SH-SY5Y (cell line): ENCODE results near the gene FALEC.

Source experiments
- GATA2 ChIP-seq: IDR thresholded peaks from 2 replicates; pipeline ENCODE4 v1.6.1; 2011; ENCODE audit warnings: mild to moderate bottlenecking, low read depth, low read length
- GATA3 ChIP-seq: IDR thresholded peaks from 2 replicates; pipeline ENCODE4 v1.6.1; 2011; ENCODE audit warnings: low read depth, mild to moderate bottlenecking, low read length, moderate library complexity

The FALEC gene

DNA sequence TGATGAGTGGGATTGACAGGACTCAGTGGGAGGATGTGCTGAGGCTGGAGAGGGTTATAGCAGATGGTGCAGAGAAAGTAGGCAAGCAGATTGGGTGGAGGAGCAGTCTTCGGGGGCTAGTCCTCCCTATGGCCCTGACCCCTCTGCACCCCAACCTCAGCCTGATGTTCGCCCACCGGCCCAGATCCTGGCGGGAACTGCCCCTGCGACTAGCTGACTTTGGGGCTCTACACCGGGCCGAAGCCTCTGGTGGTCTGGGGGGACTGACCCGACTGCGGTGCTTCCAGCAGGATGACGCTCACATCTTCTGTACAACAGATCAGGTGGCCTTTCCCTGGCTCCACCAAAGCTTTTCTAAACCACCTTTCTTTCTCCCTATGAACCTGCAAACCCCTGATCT lies 17.2 kb upstream of the FALEC start:
- TF ChIP-seq GATA3 (no peak), GATA2 (no peak)

- TF ChIP-seq GATA3 (no peak), GATA2 (no peak)
Observed at GRCh38 chr1:150505431-150505830, 10.1 kb upstream of the FALEC start.

DNA sequence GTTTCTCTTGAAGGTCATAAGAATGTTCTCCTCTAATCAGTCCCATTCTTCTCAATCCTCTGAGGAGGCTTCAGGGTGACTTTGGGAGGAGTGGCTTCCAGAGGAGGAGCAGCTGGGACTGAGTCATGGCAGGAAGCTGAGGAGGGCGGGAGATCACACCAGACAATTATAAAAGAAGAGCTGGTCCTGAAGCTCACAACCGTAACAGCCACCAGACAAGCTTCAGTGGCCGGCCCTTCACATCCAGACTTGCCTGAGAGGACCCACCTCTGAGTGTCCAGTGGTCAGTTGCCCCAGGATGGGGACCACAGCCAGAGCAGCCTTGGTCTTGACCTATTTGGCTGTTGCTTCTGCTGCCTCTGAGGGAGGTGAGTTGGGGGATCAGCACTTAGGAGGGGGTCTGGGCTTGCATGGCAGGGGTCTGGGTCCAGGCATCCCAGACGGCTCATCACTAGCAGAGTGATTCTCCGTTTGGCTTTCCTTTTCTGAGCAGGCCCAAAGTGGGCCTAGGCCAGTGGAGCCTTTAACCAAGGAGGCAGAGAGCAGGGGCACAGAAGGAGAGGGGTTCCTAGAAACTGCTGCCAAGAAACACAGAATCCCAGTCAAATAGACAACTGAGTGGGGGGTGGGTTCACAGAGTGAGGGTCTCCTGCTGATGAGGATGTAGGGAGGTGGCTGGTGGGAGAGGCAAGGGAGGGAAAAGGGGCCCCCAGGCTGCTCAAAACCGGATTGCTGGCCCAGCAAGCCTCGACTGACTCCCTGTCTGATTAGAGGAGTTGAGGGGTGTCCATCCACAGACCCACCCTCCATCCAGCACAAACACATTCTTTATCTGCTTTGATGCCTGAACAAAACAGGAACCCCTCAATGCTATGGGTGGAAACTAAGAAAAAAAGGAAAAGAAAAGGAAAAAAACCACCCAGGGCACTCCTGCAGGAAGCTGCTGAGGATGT lies 7.4 kb upstream of the FALEC start, which contains the start of gene ECM1:
Gene ECM1, plus strand, starts transcription at position 198 of the 953 bp plus-strand sequence. Its CDS starts 101 bp downstream, at position 299.
- TF ChIP-seq GATA2, result no peak
- no peak for TF ChIP-seq GATA3

GRCh38 chr1:150508982-150509381 lies 6.6 kb upstream of the FALEC start:
- TF ChIP-seq GATA3, result no peak

GRCh38 chr1:150511551-150511950 lies 4.0 kb upstream of the FALEC start:
- no peak for TF ChIP-seq GATA2
- TF ChIP-seq GATA3, result no peak

GRCh38 chr1:150511985-150512660 lies 3.4 kb upstream of the FALEC start:
- TF ChIP-seq GATA2 (no peak), GATA3 (no peak)

DNA sequence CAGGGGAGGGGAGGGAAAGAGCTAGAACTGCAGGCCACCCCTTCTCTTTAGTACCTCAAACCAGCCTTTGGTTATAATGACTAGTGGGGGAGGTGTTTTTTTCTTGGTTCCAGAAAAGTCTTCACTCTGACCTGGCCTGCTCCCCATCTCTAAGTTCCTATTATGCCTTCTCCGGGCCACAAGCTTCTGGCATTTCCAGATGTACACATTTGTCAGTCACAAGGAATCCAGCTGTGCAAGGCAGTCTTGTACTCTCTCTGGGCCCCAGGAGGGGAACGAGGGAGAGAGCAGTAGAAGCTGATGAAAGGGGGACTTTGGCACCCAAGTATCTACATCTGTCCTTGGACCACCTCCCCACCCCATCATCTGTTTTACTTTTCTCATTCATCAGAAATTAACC lies 2.7 kb upstream of the FALEC start:
- TF ChIP-seq GATA3, result no peak
- no peak for TF ChIP-seq GATA2

- TF ChIP-seq GATA2 (no peak), GATA3 (no peak)
Observed at GRCh38 chr1:150513351-150513791, 2.2 kb upstream of the FALEC start.

DNA sequence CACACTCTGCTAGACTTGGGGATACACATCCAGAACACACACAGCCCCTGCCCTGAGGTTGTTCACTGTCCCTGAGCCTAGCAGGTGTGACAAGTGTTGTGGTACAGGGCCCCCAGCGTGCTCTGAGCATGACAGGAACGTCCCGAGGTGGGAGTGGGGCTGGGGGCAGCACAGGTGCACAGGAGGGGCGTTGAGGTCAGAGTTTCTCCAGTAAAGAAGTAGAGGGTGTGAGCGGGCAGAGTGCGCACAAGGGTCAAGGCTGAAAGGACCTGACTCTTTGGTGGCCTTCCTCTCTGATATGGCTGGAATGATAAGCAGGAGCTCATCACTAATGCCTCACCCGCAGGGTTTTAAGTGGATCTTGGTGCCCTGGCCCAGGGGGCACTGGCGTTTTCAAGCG lies 1.3 kb upstream of the FALEC start:
- no peak for TF ChIP-seq GATA3
- no peak for TF ChIP-seq GATA2

DNA sequence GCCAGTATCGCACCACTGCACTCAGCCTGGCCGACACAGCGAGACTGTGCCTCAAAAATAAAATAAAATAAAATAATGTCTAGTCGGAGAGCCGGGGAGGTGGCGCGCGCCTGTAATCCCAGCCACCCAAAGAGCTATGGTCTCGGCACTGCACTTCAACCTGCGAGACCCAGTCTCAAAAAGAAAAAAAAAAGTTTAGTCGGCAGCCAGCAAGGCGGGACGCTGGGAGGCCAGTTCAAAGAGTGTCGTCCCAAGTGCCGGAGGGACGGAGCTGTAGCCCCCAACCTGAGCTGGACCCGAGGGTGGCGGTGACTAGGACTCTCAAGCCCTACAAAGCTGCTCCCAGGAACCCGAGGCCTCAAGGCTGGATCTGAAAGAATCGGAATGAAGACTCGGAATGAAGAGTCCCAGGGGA lies 632 bp upstream of the FALEC start:
- TF ChIP-seq GATA2 (no peak), GATA3 (no peak)

DNA sequence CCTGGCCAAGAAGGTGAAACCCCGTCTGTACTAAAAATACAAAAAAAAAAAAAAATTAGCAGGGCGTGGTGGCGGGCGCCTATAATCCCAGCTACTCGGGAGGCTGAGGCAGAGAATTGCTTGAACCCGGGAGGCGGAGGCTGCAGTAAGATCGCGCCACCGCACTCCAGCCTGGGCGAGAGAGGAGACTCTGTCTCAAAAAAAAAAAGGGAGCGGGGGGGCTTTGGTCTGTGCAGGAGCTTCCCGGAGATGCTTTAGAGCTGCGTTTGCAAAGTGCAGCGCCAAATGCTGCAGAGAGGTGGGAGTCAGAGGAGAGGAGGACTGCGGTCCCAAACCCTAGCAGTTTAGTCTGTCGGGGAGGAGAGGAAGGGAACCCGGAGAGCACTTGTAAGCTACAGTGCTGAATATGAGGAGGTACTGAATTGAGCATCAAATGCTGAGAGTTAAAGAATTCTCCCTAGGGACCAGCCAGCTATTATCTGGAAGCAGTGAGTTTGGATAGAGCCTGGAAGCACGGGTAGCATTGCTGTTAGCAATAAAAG lies 569 bp downstream of the FALEC start:
- TF ChIP-seq GATA3, result no peak
- no peak for TF ChIP-seq GATA2

DNA sequence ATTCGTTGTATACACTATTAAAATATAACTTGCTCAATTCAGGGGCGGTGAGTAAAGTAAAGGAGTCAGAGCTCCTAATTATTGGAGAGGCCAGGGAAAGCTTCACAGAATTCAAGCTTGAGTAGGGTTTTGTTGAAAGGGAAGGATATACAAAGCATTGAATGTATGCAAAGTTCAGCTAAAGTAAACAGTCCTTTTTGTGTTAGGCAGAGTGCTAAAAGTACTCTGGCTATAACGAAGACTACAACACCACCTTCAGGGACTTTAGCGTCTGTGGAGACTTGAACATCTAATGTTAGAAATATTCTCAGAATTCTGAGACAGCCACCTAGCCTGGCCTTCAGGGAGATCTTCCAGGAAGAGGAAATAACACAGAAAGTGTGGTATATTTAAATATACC lies 1.1 kb downstream of the FALEC start:
- TF ChIP-seq GATA3, result no peak
- TF ChIP-seq GATA2, result no peak

DNA sequence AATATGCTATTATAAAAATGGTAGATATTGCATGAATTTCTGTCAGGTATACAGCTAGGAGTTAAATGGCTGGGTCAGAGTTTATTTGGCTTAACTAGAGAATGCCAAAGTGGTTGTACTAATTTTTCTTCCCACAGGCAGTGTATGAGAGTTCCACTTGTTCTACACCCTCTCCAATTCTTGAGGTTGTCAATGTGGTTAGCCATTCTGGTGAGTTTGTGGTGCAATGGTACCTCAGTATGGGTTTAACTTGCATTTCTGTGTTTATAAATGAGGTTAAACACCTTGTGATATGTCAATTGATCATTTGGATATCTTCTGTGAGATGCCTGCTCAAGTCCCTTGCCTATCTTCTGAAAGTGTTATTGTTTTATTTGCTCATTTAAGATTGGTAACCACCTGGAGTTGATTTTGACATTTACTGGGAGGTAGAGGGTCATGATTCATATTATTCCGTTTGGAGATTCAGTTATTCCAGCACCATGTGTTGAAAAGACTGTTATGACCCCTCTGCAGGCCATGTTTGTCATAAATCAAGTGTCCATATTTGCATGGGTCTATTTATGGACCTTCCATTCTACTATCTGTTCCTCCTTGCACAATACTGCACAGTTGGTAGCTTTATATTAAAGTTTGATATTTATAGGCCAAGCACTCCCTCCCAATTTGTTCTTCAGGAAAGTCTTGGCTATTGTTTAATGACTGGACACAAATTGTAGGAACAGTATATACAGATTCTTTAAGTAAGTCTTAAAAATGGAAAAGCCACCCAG lies 5.8 kb downstream of the FALEC start:
- TF ChIP-seq GATA3 (no peak), GATA2 (no peak)

DNA sequence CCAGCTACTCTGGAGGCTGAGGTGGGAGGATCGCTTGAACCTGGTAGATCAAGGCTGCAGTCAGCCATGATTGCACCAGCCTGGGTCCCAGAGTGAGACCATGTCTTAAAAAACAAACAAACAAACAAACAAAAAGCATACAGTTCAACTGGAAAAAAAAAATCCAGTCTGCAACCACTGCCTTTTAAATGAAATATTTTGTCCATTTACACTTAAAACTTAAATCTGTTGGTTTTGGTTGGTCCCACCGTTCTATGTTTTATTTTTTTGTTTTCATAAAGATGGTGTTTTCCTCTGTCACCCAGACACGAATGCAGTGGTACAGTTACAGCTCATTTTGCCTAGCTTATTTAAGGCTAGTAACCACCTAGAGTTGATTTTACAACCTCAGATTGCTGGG lies 9.8 kb downstream of the FALEC start:
- no peak for TF ChIP-seq GATA2
- TF ChIP-seq GATA3, result no peak
